HG02973 (cell line): Measurements from ENCODE around the gene AFTPH.
A peak's percentile ranks its signal among the peaks of the same experiment; 100 is the strongest.

Source experiments
- ATAC-seq: cut with Tn5 transposase; IDR thresholded peaks from one replicate; pipeline ENCODE4 v1.9.1; 2021; ENCODE audit warnings: moderate library complexity; ENCODE audit not compliant: unreplicated experiment

AFTPH gene

DNA sequence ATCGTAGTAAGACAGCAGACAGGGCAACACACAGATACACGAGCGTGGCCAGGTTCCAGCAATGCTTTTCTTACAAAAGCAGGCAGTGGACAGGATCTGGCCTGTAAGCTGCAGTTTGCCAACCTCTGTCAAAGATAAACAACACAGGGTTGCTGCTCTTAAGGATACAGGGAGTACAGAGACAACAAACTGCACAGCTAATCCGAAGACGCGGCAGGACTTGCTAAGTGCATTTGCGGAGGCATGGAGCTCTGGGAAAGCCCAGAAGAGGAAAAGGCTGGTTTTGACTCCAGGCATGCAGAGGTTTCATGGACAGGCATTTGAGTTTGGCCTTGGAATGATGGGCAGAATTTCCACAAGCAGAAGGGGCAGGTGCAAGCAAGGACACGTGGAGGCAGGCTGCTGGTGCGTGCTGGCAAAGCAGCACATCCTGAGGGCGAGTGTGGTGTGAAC is 105.2 kb downstream of the AFTPH start:
- no peak for ATAC-seq

- no peak for ATAC-seq
Observed at GRCh38 chr2:64629875-64630274, 105.7 kb downstream of the AFTPH start.

- ATAC-seq: no peak
Observed at GRCh38 chr2:64630752-64631151, 106.6 kb downstream of the AFTPH start.

DNA sequence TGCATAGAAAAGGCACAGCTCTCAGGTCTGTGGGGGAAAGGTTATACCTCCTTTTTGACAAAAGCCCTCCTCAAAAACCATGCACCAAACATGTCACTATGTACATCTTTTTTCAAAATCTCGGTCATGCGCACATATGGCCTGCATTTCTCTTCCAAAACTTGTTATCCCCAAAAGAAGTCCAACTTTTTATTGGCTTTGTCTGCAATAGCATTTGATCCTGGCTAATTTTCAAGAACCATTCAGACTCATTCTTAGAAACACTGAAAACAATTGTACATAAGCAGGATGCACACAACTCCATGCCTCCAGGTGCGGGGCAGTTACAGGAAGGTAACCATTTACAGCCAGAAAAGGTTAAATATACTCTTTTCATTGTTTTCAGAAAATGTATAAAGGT is 107.6 kb downstream of the AFTPH start:
- ATAC-seq: no peak

DNA sequence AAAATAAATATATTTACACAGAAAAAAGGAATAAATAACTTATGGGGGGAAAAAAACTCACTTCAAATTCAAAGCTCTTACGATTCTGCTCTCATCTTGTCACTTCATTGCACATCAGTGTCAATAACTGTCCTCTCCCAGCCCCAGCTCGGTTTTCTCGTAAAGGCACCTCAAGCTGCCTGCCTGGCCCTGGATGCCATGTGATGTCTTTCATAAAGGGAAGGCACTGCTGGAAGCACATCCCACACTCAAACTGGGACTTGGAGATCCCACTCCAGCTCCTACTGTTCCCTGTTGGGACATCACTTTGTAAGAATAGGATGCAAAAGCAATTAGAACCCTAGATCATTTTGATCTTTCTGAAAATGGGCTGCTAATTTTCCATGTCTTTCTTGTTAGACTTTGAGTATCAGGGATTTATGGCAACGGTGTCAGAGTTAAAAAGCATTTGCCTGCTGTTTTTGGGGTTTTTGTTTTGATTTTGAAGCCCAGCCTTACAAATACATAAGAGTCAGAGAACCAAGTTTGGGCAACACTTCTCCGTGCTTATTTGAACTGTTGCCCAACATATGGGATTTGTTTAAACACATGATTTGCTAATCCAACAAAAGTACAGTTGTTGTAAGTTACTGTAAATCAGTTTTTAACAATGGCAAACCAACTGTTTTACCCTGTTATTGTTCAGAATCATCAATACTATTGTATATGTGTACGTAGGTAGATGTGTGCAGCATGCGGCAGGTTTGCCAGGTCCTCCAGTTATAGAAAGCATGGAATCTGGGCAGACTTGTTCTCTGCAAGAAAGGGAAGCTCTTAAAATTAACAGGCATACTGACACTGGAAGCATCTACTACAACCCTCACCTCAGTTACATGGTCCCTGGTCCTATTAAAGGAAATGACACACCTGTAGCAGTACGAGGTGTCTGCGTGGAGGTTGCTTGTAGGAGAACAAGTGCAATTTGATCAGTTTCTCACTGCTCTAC is 109.0 kb downstream of the AFTPH start:
- no peak for ATAC-seq

DNA sequence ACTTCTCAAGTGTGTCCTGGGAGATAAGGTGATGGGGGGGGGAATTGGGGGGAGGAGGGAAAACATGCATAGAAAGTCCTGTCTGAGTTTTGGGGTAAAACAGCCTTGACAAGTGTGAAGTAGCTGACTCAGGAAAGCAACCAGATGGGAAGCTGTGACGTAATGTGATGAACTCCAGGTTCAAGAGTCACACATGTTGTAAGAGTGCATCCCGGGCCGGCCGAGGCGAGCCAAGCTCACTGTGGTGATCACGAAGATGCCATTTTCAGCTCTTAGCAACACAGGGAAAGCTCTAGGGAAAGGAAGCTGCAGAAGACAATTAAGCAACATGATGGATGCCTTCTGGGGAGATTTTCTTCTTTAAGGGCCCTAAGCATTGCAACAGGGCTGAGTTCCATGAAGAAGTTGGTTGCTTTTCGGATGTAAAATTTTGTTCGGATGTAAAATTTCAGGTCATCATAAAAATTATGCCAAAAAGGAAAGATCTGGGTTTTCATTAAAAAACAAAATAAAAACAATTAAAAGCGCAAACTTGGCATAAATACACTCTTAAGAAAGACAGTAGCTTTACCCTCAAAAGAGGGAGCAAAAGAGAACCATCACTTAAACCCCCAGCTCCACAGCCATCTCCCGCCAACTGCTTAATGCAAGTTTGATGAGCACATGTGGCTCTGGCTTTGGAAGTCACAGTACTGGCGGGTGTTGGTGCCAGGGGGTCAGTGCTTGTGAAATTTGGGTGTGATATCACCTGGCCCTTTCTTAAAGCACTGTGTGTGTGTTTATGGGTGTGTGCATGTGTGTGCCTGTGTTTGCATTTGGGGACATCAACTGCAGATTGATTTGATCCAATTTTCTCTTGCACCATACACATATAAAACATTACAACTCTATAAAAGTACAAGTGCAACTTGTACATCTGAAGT is 110.5 kb downstream of the AFTPH start:
- no peak for ATAC-seq

DNA sequence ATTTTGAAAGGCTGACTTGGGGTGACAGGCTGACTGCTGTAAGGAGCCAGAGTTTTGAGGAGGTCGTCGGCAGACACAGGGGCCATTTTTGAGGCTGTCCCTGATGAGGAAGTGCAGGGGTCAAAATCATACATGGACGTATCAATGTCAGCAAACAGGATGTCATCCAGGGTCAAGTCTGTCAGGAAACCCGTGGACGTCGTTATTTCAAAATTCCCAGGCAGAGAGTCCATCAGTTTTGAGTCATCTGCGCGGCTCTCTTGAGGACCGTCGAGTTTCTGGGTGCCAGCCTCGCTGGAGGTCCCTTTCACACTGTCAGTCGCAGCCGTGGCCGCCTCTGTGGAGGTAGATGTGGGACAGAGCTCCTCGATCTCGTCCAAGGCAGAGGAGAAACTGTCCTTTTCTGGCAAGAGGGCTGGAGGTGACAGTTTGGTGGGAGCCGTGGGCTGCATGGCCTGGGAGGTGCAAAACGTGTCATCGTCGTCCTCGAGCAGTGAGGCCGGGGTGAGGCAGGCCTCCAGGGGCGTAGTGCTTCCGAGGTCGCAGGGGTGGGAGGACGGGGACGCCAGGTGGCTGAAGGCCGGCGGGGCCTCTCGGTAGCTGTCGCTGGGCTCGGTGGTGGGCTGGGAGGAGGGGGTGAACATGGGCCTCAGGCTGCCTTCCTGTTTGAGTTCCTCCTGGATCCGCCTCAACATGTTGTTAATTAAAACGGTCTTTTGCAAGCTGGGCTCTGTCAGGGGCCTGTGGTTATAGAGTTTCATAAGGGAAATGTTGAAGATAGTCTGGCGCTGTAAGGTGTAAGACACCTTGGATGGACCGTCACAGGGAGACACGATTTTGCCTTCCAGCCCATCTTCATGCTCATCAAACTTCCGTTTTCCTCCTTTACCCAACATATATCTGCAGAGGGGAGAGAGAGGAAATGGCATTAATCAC is 112.1 kb downstream of the AFTPH start:
- ATAC-seq: peak; percentile 45

- peak; percentile 47 for ATAC-seq
Observed at GRCh38 chr2:64637000-64637635, 113.0 kb downstream of the AFTPH start.

DNA sequence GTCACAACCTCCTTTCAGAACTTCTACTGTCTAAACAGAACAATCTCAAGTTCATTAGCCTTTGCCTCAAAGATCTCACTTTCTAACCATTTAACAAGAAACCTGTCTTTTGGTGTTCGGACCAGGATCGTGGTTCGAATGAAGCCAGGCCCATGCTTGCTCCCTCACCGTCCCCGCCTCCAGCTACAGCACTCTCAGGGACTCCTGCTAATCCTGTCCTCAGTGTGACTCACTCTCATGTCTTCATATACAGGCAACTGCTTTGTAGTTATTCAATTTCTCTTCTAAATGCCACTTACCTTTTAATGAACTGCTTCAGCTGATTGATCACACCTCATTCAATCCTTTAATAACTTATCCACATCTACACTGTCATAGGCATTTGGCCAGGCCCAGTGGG is 113.8 kb downstream of the AFTPH start:
- no peak for ATAC-seq

DNA sequence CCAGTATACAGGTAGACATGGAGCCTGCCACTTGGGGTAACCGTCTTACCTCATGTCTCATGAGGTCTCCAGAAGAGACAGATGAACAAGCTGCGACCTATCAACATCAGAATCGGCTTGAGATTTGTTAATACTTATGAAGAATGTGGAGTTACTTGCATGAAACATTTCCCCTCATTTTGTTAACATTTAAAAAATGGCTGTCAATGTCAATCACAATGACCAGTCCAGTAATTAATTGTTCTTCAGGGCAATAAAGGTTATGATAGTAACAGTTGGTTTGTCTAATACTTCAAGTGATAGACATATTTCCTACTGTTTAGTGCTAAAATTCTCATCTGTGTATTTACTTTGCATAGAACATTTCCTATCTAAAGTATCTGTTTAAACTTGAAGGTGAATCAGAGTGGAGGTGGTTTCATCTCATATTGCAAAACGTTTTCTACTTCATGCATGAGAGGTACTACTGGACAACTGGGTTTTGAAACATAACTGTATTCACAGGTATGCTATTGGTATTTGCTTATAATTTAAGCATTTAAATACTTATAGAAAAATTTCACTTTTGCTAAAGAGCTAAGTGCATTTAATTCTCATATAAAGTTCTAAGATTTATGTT is 114.5 kb downstream of the AFTPH start:
- no peak for ATAC-seq

- ATAC-seq: no peak
Observed at GRCh38 chr2:64639691-64640090, 115.6 kb downstream of the AFTPH start.

- ATAC-seq: no peak
Observed at GRCh38 chr2:64640153-64641044, 116.3 kb downstream of the AFTPH start.

GRCh38 chr2:64641599-64641998 is 117.5 kb downstream of the AFTPH start:
- ATAC-seq: no peak
